RWPE1 (cell line): ENCODE data around the gene ROR2.

Source experiments
- CTCF ChIA-PET: fragments of 350-600 bp; sonication (Branson Sonifier 250); formaldehyde crosslinking; extraction: SDS; loops from one replicate; lab custom pipeline; 2021; lab: Yijun Ruan, JAX
- POLR2A ChIA-PET: fragments of 400-600 bp; formaldehyde crosslinking; extraction: SDS; loops from one replicate; lab custom pipeline; 2020; ENCODE audit warnings: antibody characterized with exemption; ENCODE audit not compliant: low non-redundant PET; lab: Yijun Ruan, JAX
- DNase-seq: peaks from one replicate; pipeline ENCODE4 v3.0.0; 2012; ENCODE audit warnings: low spot score
- H3K27ac ChIP-seq: fragments of 450-650 bp; 2 replicates; pipeline ENCODE4 v1.5.1; 2017
- TF ChIP-seq, protein P1 (sequence below): fragments of 450-650 bp; conservative IDR thresholded peaks from 2 replicates; pipeline ENCODE4 v1.5.1; 2017; ENCODE audit warnings: low read depth, mild to moderate bottlenecking

The ROR2 gene

DNA sequence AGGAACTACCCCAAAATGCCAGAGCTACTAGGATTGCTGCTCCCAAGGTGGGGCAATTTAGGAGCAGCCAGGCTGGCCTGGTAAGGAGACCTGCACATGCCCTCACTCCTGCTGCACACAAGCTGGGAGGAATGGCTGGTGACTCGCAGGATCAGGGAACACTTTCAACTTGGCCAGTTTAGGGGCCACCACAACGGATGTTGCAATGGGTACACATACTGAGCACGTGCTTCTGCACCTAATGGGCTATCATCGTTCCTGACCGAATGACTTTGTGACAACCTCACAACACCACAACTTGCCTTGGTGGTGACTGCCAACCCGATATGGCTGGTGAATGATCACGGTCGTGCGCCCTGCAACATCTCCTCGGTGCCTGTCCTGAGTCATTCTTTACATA, 172.0 kb downstream of the ROR2 start:
- TF ChIP-seq, protein P1, sequence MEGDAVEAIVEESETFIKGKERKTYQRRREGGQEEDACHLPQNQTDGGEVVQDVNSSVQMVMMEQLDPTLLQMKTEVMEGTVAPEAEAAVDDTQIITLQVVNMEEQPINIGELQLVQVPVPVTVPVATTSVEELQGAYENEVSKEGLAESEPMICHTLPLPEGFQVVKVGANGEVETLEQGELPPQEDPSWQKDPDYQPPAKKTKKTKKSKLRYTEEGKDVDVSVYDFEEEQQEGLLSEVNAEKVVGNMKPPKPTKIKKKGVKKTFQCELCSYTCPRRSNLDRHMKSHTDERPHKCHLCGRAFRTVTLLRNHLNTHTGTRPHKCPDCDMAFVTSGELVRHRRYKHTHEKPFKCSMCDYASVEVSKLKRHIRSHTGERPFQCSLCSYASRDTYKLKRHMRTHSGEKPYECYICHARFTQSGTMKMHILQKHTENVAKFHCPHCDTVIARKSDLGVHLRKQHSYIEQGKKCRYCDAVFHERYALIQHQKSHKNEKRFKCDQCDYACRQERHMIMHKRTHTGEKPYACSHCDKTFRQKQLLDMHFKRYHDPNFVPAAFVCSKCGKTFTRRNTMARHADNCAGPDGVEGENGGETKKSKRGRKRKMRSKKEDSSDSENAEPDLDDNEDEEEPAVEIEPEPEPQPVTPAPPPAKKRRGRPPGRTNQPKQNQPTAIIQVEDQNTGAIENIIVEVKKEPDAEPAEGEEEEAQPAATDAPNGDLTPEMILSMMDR: no peak
- no peak overlapping the region for H3K27ac ChIP-seq
- ChIA-PET CTCF (interaction anchor here (1.1 kb wide), 1 partner anchor 19 kb away, joined by 3 read pairs; no protein-coding TSS in a partner anchor), POLR2A (no interaction called here)
- DNase-seq: no peak

DNA sequence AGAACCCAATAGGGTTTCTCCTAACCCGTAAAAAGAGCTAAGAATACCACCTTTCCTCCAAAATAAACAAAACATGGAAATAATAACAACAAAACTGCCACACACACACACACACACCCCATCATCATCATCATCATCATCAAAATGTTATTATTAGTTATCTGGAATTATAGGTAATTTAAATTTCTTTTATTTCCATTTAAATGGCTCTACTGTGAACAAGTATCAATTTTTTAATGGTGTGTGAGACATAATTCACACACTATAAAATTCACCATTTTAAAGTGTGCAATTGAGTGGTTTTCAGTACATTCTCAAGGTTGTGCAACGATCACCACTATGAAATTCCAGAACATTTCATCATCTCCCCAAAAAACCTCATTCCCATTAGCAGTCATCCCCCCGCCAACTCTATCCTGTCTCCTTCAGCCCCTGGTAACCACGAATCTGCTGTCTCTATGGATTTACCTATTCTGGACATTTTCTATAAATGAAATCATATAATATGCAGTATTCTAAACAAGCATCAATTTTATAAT, 172.7 kb downstream of the ROR2 start:
- ChIA-PET POLR2A (no interaction called here), CTCF (interaction anchor here (0.7 to 0.9 kb wide), 2 partner anchors 19 to 252 kb away, joined by 3 read pairs; no protein-coding TSS in a partner anchor)
- no peak overlapping the region for H3K27ac ChIP-seq
- DNase-seq: no peak
- TF ChIP-seq, protein P1: no peak

DNA sequence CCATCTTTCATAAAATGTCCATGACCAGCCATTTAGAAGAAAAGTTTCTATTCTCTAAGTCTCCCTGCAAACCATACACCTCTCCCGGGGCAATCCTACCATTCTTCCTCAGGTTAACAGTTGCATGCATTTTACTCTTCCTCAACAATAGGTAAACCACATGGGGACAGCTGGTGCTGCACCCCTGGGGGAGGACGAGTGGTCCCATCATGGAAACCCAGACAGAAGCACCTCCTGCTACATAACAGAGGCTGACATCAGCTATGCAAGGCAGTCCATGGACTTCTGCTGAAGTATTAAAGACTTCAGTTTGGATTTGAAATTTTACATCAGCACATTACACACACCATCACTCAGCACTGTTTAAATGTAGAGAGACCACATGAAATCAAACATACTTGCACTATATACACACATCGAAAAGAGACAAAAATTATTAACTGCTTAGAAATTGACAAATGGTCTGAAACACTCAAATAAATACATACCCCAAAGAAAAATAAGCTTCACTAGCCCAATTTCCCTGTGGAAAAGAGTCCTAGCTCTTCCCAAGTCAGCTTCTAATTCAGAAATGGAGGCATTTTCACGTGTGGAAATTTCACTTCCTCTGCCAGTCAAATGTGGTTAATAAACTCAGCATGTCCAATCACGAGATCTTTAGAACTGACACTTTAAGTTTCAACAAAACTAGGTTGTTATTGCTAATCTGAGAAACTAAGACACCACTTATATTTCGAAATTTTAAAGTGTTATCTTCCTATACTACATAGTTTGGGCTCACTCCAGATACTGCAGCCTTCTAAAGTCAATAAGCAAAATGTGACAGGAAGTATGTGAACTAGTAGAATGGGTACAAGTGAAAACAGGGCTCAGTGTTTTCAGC, 173.4 kb downstream of the ROR2 start:
- no peak overlapping the region for H3K27ac ChIP-seq
- POLR2A ChIA-PET: no interaction called here
- DNase-seq: no peak
- CTCF ChIA-PET: interaction anchor here (0.7 to 1.1 kb wide), 4 partner anchors 18 to 253 kb away, joined by 3 to 4 read pairs (median 3); partner anchors contain the start of gene ROR2
- TF ChIP-seq, protein P1: no peak

DNA sequence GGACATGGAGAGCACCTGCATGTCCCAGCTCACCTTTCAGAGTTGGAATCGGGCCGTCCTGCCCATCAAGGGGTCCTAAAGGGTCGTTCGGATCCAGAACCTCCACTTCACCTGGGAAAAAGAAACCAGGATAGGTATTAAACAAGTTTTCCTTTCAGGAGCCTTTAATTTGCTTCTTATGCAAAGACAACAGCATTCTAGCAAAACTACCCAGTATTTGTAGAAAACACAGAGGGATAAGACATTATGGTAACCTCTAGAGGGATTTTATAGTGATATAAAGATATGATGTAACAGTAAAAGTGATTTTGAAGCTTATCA, 174.4 kb downstream of the ROR2 start:
- DNase-seq: no peak
- no peak overlapping the region for H3K27ac ChIP-seq
- TF ChIP-seq, protein P1: peak; percentile 63; the same call in 1 of the 2 replicates
- ChIA-PET POLR2A (no interaction called here), CTCF (interaction anchor here (0.6 to 1.1 kb wide), 2 partner anchors 174 to 314 kb away, joined by 3 to 4 read pairs; partner anchors contain the start of gene ROR2)

DNA sequence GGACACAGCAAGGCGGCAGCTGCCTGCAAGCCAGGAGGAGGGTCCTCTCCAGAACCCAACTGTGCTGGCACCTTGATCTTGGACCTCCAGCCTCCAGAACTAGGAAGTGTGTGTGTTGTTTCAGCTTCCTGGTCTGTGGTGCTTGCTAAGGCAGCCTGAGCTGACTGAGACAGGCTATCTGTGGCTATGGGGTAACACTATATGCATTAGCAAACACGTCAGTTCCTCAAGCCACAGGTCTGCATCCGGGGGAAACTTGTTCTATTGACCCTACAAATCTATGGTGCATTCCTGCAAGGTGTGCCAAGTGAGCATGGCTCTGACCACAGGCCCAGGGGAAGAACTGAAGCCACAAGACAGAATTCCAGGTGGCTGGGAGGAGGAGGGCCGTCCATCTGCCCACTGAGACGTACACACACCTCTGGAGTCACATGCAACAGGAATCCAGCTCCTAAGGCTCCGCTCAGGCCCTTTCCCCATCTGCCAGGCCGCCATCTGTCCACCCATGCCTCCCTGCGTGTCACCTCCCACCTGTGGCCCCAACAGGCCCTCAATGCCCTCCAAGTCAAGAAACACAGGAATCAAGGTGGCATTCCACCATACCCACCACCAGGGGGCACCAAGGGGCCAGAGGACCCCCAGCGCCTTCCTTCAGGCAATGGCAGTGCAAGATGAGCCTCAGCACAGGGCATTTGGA, 174.9 kb downstream of the ROR2 start:
- CTCF ChIA-PET: interaction anchor here (0.6 to 1.1 kb wide), 3 partner anchors 175 to 314 kb away, joined by 3 to 4 read pairs (median 3); partner anchors contain the start of gene ROR2
- TF ChIP-seq, protein P1: peak; percentile 90
- DNase-seq: peak; percentile 90
- POLR2A ChIA-PET: no interaction called here
- no peak overlapping the region for H3K27ac ChIP-seq

DNA sequence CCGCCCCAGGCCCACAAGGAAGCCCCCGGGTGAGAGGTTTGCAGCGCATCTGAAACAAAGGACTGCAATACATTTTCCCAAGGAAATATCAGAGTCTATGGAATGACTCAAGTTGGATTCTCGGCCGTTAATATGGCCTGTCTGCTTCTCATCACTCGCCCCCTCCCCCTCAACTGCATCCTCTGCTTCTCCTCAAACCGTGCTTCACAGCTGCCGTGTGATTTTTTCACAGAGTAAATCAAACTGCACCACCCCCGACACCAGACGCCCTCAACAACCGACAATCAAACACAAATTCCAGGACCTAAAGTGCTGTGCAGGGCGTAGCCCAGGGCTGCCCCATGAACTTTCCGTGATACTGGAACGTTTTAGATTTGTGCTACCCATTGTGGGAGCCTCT, 176.9 kb downstream of the ROR2 start:
- no peak for DNase-seq
- TF ChIP-seq, protein P1: no peak
- ChIA-PET POLR2A (no interaction called here), CTCF (interaction anchor here (0.7 kb wide), 1 partner anchor 20 kb away, joined by 3 read pairs; no protein-coding TSS in a partner anchor)
- no peak overlapping the region for H3K27ac ChIP-seq
